ENCODE results near the gene CARHSP1.
"Not testable (repeated sequence)": the region's sequence is repeated elsewhere in the genome, so short reads cannot be mapped to it uniquely, and the experiment has no call there.

CARHSP1 gene

GRCh38 chr16:8872071-8872470, 3.3 kb upstream of the CARHSP1 start:
- no peak for DNase-seq (ENCODE audit: low spot score)

GRCh38 chr16:8869988-8870241, 1.1 kb upstream of the CARHSP1 start:
- DNase-seq (ENCODE audit: low spot score), result not testable (repeated sequence)

GRCh38 chr16:8869212-8869987, 594 bp upstream of the CARHSP1 start:
- DNase-seq (ENCODE audit: low spot score), result peak; percentile 72

- no peak for DNase-seq (ENCODE audit: low spot score)
These were observed 832 bp downstream of the CARHSP1 start for GRCh38 chr16:8867932-8868415.

GRCh38 chr16:8867216-8867931, 1.4 kb downstream of the CARHSP1 start:
- peak; percentile 71 for DNase-seq (ENCODE audit: low spot score)

- no peak for DNase-seq (ENCODE audit: low spot score)
These were observed 2.0 kb downstream of the CARHSP1 start for GRCh38 chr16:8866884-8867215.

GRCh38 chr16:8866118-8866883, 2.5 kb downstream of the CARHSP1 start:
- peak; percentile 90 for DNase-seq (ENCODE audit: low spot score)

GRCh38 chr16:8865145-8865882, 3.5 kb downstream of the CARHSP1 start:
- DNase-seq (ENCODE audit: low spot score), result no peak

GRCh38 chr16:8864480-8865110, 4.2 kb downstream of the CARHSP1 start:
- DNase-seq (ENCODE audit: low spot score), result no peak

GRCh38 chr16:8863594-8864424, 5.0 kb downstream of the CARHSP1 start:
- DNase-seq (ENCODE audit: low spot score), result no peak

GRCh38 chr16:8862309-8863130, 6.3 kb downstream of the CARHSP1 start:
- DNase-seq (ENCODE audit: low spot score), result no peak

- no peak for DNase-seq (ENCODE audit: low spot score)
These were observed 7.1 kb downstream of the CARHSP1 start for GRCh38 chr16:8861563-8862308.

- no peak for DNase-seq (ENCODE audit: low spot score)
These were observed 8.6 kb downstream of the CARHSP1 start for GRCh38 chr16:8859913-8860881.

GRCh38 chr16:8858994-8859912, 9.6 kb downstream of the CARHSP1 start:
- DNase-seq (ENCODE audit: low spot score), result no peak

- no peak for DNase-seq (ENCODE audit: low spot score)
These were observed 12.8 kb downstream of the CARHSP1 start for GRCh38 chr16:8855972-8856371.

- no peak for DNase-seq (ENCODE audit: low spot score)
These were observed 13.6 kb downstream of the CARHSP1 start for GRCh38 chr16:8855051-8855786.
